Chondrocyte (in vitro differentiated cells): Measurements from ENCODE around the gene RAD51B. TPM values are rescaled to one million over a fixed set of nuclear protein-coding genes. Genes with fewer than 3 reads are reported as not detected.

Source experiments
- DNase-seq: peaks from one replicate; pipeline ENCODE4 v3.0.0; 2021; ENCODE audit warnings: mixed read lengths, low spot score
- H3K27ac Mint-ChIP-seq: one replicate; pipeline ENCODE4 v1.8.0; 2021; ENCODE audit warnings: mild to moderate bottlenecking, moderate library complexity, mixed read lengths; ENCODE audit not compliant: unreplicated experiment
- H3K27me3 Mint-ChIP-seq: 2 replicates; pipeline ENCODE4 v1.8.0; 2021; ENCODE audit warnings: low read depth, mixed read lengths
- H3K36me3 Mint-ChIP-seq: 2 replicates; pipeline ENCODE4 v1.8.0; 2021; ENCODE audit warnings: low read depth, mixed read lengths
- H3K4me1 Mint-ChIP-seq: 2 replicates; pipeline ENCODE4 v1.8.0; 2021; ENCODE audit warnings: low read depth, mild to moderate bottlenecking, mixed read lengths
- H3K4me3 Mint-ChIP-seq: one replicate; pipeline ENCODE4 v1.8.0; 2021; ENCODE audit warnings: mild to moderate bottlenecking, moderate library complexity, mixed read lengths; ENCODE audit not compliant: unreplicated experiment
- H3K9me3 Mint-ChIP-seq: 2 replicates; pipeline ENCODE4 v1.8.0; 2021; ENCODE audit warnings: low read depth, mixed read lengths
- CTCF ChIP-seq: fragments of 200-600 bp; sonication (generic); IDR thresholded peaks from 2 replicates; pipeline ENCODE4 v1.5.0; 2021; ENCODE audit warnings: antibody characterized with exemption, mild to moderate bottlenecking, moderate library complexity
- total RNA-seq: library from RNA; stranded (reverse); gene quantifications from 3 replicates; pipeline ENCODE4 v1.2.1, GENCODE V29; 2021

RAD51B gene
- total RNA-seq, 1 donor from 2014 or later, result 8.2 TPM

DNA sequence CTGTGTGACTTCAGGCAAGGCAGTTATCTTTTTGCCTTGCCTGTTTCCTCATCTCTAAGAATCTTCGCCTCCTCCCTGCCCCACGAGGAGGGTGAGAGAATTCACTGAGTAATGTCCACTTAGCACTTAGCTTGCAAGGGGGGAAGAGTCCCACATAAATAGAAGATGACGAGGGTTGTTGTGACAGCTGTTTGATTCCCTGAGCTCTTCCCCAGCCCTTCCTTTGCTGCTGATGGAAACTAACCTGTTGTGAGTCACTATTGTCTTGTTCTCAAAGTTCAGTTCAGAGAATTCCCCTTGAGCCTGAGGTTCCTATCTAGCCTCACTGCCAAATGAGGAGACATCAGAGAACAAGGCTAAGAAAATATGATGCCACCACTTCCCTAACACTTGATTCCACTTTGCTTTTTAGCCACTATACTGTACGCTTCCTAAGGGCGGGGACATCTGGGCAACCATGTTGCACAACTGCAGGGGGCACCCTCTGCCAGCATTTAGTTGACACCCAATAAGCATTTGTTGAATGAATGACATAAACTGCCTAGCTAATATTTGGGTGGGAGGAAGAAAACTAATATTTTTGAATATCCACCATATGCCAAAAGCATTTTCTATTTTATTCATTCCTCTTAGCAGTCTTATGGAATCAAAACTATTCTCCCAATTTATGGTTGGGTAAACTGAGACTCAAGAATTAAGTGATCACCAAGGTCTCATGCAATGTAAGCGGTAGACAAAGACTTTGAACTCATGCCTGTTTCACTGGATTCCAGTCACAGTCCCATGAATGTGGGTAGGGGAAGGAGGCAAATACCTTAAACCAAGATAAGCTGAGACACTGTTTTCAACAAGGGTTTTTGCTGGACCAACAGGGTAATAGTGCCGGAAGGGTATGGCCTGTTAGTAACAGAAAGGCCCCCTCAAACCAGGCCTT lies 895.7 kb downstream of the RAD51B start:
- peaks cover 7% of the 10 kb centered on the region for H3K4me1 Mint-ChIP-seq
- H3K27me3 Mint-ChIP-seq, result no peaks in the 10 kb centered on the region
- H3K4me3 Mint-ChIP-seq, result no peak overlapping the region
- no peak overlapping the region for H3K27ac Mint-ChIP-seq
- TF ChIP-seq CTCF, result peak; percentile 40
- no peaks in the 10 kb centered on the region for H3K36me3 Mint-ChIP-seq
- H3K9me3 Mint-ChIP-seq, result peaks cover 3% of the 10 kb centered on the region
- DNase-seq, result no peak

- H3K27ac Mint-ChIP-seq, result no peak overlapping the region
- H3K36me3 Mint-ChIP-seq, result no peaks in the 10 kb centered on the region
- H3K9me3 Mint-ChIP-seq, result peaks cover 8% of the 10 kb centered on the region
- no peak for TF ChIP-seq CTCF
- peaks cover 7% of the 10 kb centered on the region for H3K4me1 Mint-ChIP-seq
- H3K4me3 Mint-ChIP-seq, result no peak overlapping the region
- H3K27me3 Mint-ChIP-seq, result no peaks in the 10 kb centered on the region
- no peak for DNase-seq
Observed at GRCh38 chr14:68716698-68717097, 897.1 kb downstream of the RAD51B start.

DNA sequence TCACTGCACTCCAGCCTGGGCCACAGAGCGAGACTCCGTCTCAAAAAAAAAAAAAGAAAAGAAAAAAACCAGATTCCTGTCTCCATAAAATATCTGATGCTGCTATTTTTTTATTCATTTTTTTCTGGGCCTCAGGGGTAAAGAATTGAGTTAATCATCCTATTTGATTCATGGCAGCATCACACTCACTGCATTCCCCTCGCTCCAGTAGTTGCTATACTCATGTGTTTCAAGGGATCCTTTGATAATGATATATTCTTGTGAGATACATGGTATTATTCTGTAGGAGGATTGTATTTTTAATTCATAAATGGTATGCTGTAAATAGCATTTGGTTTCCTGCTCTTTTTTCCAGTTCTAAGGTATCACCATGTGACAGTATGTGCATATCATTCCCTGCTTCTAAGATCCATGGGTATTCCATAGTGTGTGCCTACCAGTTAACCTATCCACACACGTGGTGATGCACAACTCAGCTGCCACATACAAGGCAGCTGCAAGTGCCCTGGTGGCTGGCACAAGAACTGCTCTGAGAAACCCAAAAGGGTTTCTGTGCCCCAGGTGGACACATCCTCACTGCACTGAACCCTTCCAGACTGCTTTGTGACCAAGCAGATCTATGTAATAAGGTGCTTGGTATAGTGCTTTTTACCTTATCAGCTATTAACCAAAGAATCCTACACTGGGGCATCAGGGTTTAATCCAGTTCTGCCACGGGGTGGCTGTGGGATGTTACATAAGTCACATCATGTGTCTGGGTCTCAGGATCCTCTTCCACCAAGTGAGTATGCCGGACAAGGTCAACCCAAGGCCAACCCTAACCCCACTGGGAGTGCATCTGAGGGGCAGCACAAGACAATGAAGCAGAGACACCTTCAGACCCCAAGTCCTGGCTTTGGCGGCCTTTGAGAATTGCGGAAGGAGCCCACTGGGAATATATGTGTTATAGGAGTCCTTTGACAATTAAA lies 898.7 kb downstream of the RAD51B start:
- H3K27me3 Mint-ChIP-seq, result no peaks in the 10 kb centered on the region
- H3K4me1 Mint-ChIP-seq, result peaks cover 9% of the 10 kb centered on the region
- no peak overlapping the region for H3K27ac Mint-ChIP-seq
- H3K9me3 Mint-ChIP-seq, result peaks cover 8% of the 10 kb centered on the region
- peak; percentile 59 for TF ChIP-seq CTCF
- H3K36me3 Mint-ChIP-seq, result no peaks in the 10 kb centered on the region
- DNase-seq, result no peak
- H3K4me3 Mint-ChIP-seq, result no peak overlapping the region

DNA sequence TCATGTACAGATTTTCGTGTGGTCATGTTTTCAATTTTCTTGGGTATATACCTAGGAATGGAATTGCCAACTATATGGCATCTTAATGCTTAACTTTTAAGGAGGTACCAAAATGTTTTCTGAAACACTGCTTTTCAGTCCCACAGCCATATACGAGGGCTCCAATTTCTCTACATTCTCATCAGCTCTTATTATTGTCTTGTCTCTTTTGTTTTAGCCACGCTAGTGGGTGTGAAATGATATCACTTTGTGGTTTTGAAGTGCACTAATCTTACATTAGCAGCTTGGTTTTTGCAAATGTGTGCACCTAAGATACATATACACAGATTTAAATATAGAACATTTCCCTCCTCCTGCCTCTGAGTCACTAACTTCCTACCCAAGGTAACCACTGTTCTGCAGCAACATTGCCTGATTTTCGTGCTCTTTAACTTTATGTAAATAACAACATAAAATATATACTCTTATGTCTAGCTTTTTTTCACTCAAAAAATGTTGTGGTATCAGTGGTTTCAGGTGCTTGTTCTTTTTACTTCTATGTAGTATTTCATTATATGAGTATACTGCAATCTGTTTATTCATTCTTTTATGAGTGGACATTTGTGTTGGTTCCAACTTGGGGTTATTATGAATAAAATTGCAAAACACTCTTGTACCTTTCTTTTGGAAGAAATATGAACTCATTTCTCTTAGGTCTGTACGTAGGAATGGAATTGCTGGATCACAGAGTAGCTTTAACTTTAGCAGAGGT lies 900.2 kb downstream of the RAD51B start:
- DNase-seq, result no peak
- H3K4me1 Mint-ChIP-seq, result peaks cover 12% of the 10 kb centered on the region
- no peaks in the 10 kb centered on the region for H3K36me3 Mint-ChIP-seq
- peaks cover 8% of the 10 kb centered on the region for H3K9me3 Mint-ChIP-seq
- TF ChIP-seq CTCF, result no peak
- H3K27me3 Mint-ChIP-seq, result no peaks in the 10 kb centered on the region
- no peak overlapping the region for H3K27ac Mint-ChIP-seq
- H3K4me3 Mint-ChIP-seq, result no peak overlapping the region
